ENCODE results near the gene ABHD17A.
A peak's percentile ranks its signal among the peaks of the same experiment; 100 is the strongest.
"Not testable (repeated sequence)": the region's sequence is repeated elsewhere in the genome, so short reads cannot be mapped to it uniquely, and the experiment has no call there.

ABHD17A gene

GRCh38 chr19:1886360-1886759, 1.1 kb upstream of the ABHD17A start:
- not testable (repeated sequence) for H3K14ac ChIP-seq (ENCODE audit: low read length); H4K8ac ChIP-seq (ENCODE audit: low read depth, low read length); H3K9me3 ChIP-seq (replicated peaks in 1 of 2; ENCODE audit: control insufficient read depth in 2 of 2, insufficient read depth in 1 of 2, low read depth in 1 of 2, low read length in 2 of 2); H4K91ac ChIP-seq (ENCODE audit: low read depth, low read length, poor library complexity); H3K27ac ChIP-seq (replicated peaks; ENCODE audit: low read length); H3K4me2 ChIP-seq (ENCODE audit: insufficient read depth, low read length, poor library complexity, severe bottlenecking); H2BK5ac ChIP-seq (ENCODE audit: low read length); H2AFZ ChIP-seq (ENCODE audit: low read length); H3K4me3 ChIP-seq (ENCODE audit: low read length in 2 of 2); H2BK120ac ChIP-seq (ENCODE audit: low read depth, low read length); H3K36me3 ChIP-seq (replicated peaks in 1 of 2; ENCODE audit: control insufficient read depth in 2 of 2, insufficient read depth in 2 of 2, low read length in 2 of 2); H2BK12ac ChIP-seq (ENCODE audit: low read length); H3K18ac ChIP-seq (ENCODE audit: low read length); H3K4ac ChIP-seq (ENCODE audit: low read length); H3K9ac ChIP-seq (ENCODE audit: low read depth, low read length, poor library complexity); H2BK15ac ChIP-seq (ENCODE audit: low read length); H3K23ac ChIP-seq (ENCODE audit: low read depth, low read length, poor library complexity); DNase-seq (ENCODE audit: low spot score); H2AK5ac ChIP-seq (ENCODE audit: low read depth, low read length); H3K27me3 ChIP-seq (ENCODE audit: control insufficient read depth in 3 of 3, insufficient read depth in 3 of 3, low read depth in 1 of 3, low read length in 3 of 3)
- Histone ChIP-seq H3K4me1 (ENCODE audit: control insufficient read depth in 2 of 2, insufficient read depth in 1 of 2, low read depth in 1 of 2, low read length in 2 of 2) (peaks cover 17 to 30% of the 10 kb centered on the region in 2 donors), H3K79me1 (ENCODE audit: low read depth, low read length) (peaks cover 19% of the 10 kb centered on the region)
- WGBS, 2 donors (ENCODE audit: extremely low coverage in 2 of 2, insufficient read length in 2 of 2, insufficient replicate concordance in 1 of 2), result no CpG with 5 or more reads among the region's 15 CpGs

GRCh38 chr19:1884719-1885334, 469 bp downstream of the ABHD17A start:
- Histone ChIP-seq H2BK15ac (ENCODE audit: low read length) (no peak overlapping the region), H3K27ac (replicated peaks; ENCODE audit: low read length) (no peak overlapping the region), H3K27me3 (ENCODE audit: control insufficient read depth in 3 of 3, insufficient read depth in 3 of 3, low read depth in 1 of 3, low read length in 3 of 3) (no peaks in the 10 kb centered on the region), H4K8ac (ENCODE audit: low read depth, low read length) (no peak overlapping the region), H3K36me3 (replicated peaks in 1 of 2; ENCODE audit: control insufficient read depth in 2 of 2, insufficient read depth in 2 of 2, low read length in 2 of 2) (peaks cover 0 to 6% of the 10 kb centered on the region in 2 donors), H4K91ac (ENCODE audit: low read depth, low read length, poor library complexity) (no peak overlapping the region), H2AK5ac (ENCODE audit: low read depth, low read length) (peak overlapping the region; percentile 40), H3K79me1 (ENCODE audit: low read depth, low read length) (peaks cover 21% of the 10 kb centered on the region), H3K18ac (ENCODE audit: low read length) (peak overlapping the region; percentile 65), H2AFZ (ENCODE audit: low read length) (no peak overlapping the region), H3K9me3 (replicated peaks in 1 of 2; ENCODE audit: control insufficient read depth in 2 of 2, insufficient read depth in 1 of 2, low read depth in 1 of 2, low read length in 2 of 2) (no peaks in the 10 kb centered on the region), H2BK120ac (ENCODE audit: low read depth, low read length) (no peak overlapping the region), H3K23ac (ENCODE audit: low read depth, low read length, poor library complexity) (peak overlapping the region; percentile 22), H2BK5ac (ENCODE audit: low read length) (peak overlapping the region; percentile 60), H3K14ac (ENCODE audit: low read length) (peak overlapping the region; percentile 89), H2BK12ac (ENCODE audit: low read length) (no peak overlapping the region), H3K4me3 (ENCODE audit: low read length in 2 of 2) (peak overlapping the region; percentile 84 to 99), H3K9ac (ENCODE audit: low read depth, low read length, poor library complexity) (peak overlapping the region; percentile 95), H3K4me2 (ENCODE audit: insufficient read depth, low read length, poor library complexity, severe bottlenecking) (peak overlapping the region; percentile 96), H3K4me1 (ENCODE audit: control insufficient read depth in 2 of 2, insufficient read depth in 1 of 2, low read depth in 1 of 2, low read length in 2 of 2) (peaks cover 17 to 30% of the 10 kb centered on the region in 2 donors), H3K4ac (ENCODE audit: low read length) (no peak overlapping the region)
- whole genome bisulfite sequencing, 2 donors (ENCODE audit: extremely low coverage in 2 of 2, insufficient read length in 2 of 2, insufficient replicate concordance in 1 of 2), result no CpG with 5 or more reads among the region's 56 CpGs
- DNase-seq (ENCODE audit: low spot score), result no peak

GRCh38 chr19:1884291-1884718, 991 bp downstream of the ABHD17A start:
- peak overlapping the region; percentile 57 for H3K14ac ChIP-seq (ENCODE audit: low read length)
- no peak overlapping the region for H3K27ac ChIP-seq (replicated peaks; ENCODE audit: low read length)
- H3K9ac ChIP-seq (ENCODE audit: low read depth, low read length, poor library complexity), result peak overlapping the region; percentile 95
- peak overlapping the region; percentile 60 for H2BK5ac ChIP-seq (ENCODE audit: low read length)
- no CpG with 5 or more reads among the region's 11 CpGs for WGBS, 2 donors (ENCODE audit: extremely low coverage in 2 of 2, insufficient read length in 2 of 2, insufficient replicate concordance in 1 of 2)
- no peak overlapping the region for H3K4ac ChIP-seq (ENCODE audit: low read length)
- H2BK12ac ChIP-seq (ENCODE audit: low read length), result no peak overlapping the region
- H2BK120ac ChIP-seq (ENCODE audit: low read depth, low read length), result no peak overlapping the region
- peak overlapping the region; percentile 22 for H3K23ac ChIP-seq (ENCODE audit: low read depth, low read length, poor library complexity)
- H2AK5ac ChIP-seq (ENCODE audit: low read depth, low read length), result no peak overlapping the region
- no peak overlapping the region for H2AFZ ChIP-seq (ENCODE audit: low read length)
- peaks cover 0 to 6% of the 10 kb centered on the region in 2 donors for H3K36me3 ChIP-seq (replicated peaks in 1 of 2; ENCODE audit: control insufficient read depth in 2 of 2, insufficient read depth in 2 of 2, low read length in 2 of 2)
- peaks cover 21% of the 10 kb centered on the region for H3K79me1 ChIP-seq (ENCODE audit: low read depth, low read length)
- no peak overlapping the region for H2BK15ac ChIP-seq (ENCODE audit: low read length)
- no peaks in the 10 kb centered on the region for H3K27me3 ChIP-seq (ENCODE audit: control insufficient read depth in 3 of 3, insufficient read depth in 3 of 3, low read depth in 1 of 3, low read length in 3 of 3)
- no peaks in the 10 kb centered on the region for H3K9me3 ChIP-seq (replicated peaks in 1 of 2; ENCODE audit: control insufficient read depth in 2 of 2, insufficient read depth in 1 of 2, low read depth in 1 of 2, low read length in 2 of 2)
- no peak overlapping the region for H4K8ac ChIP-seq (ENCODE audit: low read depth, low read length)
- H3K4me2 ChIP-seq (ENCODE audit: insufficient read depth, low read length, poor library complexity, severe bottlenecking), result peak overlapping the region; percentile 96
- H3K18ac ChIP-seq (ENCODE audit: low read length), result no peak overlapping the region
- H3K4me3 ChIP-seq (ENCODE audit: low read length in 2 of 2), result peak overlapping the region; percentile 84 to 99
- H4K91ac ChIP-seq (ENCODE audit: low read depth, low read length, poor library complexity), result no peak overlapping the region
- no peak for DNase-seq (ENCODE audit: low spot score)
- H3K4me1 ChIP-seq (ENCODE audit: control insufficient read depth in 2 of 2, insufficient read depth in 1 of 2, low read depth in 1 of 2, low read length in 2 of 2), result peaks cover 17 to 30% of the 10 kb centered on the region in 2 donors

GRCh38 chr19:1883784-1884183, 1.5 kb downstream of the ABHD17A start:
- no peak overlapping the region for H2AFZ ChIP-seq (ENCODE audit: low read length)
- peak overlapping the region; percentile 96 for H3K4me2 ChIP-seq (ENCODE audit: insufficient read depth, low read length, poor library complexity, severe bottlenecking)
- peak overlapping the region; percentile 84 to 99 for H3K4me3 ChIP-seq (ENCODE audit: low read length in 2 of 2)
- H3K9me3 ChIP-seq (replicated peaks in 1 of 2; ENCODE audit: control insufficient read depth in 2 of 2, insufficient read depth in 1 of 2, low read depth in 1 of 2, low read length in 2 of 2), result no peaks in the 10 kb centered on the region
- no peak overlapping the region for H3K4ac ChIP-seq (ENCODE audit: low read length)
- H3K79me1 ChIP-seq (ENCODE audit: low read depth, low read length), result peaks cover 21% of the 10 kb centered on the region
- no peak overlapping the region for H3K9ac ChIP-seq (ENCODE audit: low read depth, low read length, poor library complexity)
- no peak overlapping the region for H4K8ac ChIP-seq (ENCODE audit: low read depth, low read length)
- no peak overlapping the region for H3K27ac ChIP-seq (replicated peaks; ENCODE audit: low read length)
- H3K4me1 ChIP-seq (ENCODE audit: control insufficient read depth in 2 of 2, insufficient read depth in 1 of 2, low read depth in 1 of 2, low read length in 2 of 2), result peaks cover 17 to 30% of the 10 kb centered on the region in 2 donors
- H2BK12ac ChIP-seq (ENCODE audit: low read length), result no peak overlapping the region
- no peak overlapping the region for H2BK5ac ChIP-seq (ENCODE audit: low read length)
- no peak overlapping the region for H2BK15ac ChIP-seq (ENCODE audit: low read length)
- H2BK120ac ChIP-seq (ENCODE audit: low read depth, low read length), result no peak overlapping the region
- H4K91ac ChIP-seq (ENCODE audit: low read depth, low read length, poor library complexity), result no peak overlapping the region
- no peak overlapping the region for H2AK5ac ChIP-seq (ENCODE audit: low read depth, low read length)
- no peak for DNase-seq (ENCODE audit: low spot score)
- peaks cover 0 to 6% of the 10 kb centered on the region in 2 donors for H3K36me3 ChIP-seq (replicated peaks in 1 of 2; ENCODE audit: control insufficient read depth in 2 of 2, insufficient read depth in 2 of 2, low read length in 2 of 2)
- no peak overlapping the region for H3K23ac ChIP-seq (ENCODE audit: low read depth, low read length, poor library complexity)
- H3K27me3 ChIP-seq (ENCODE audit: control insufficient read depth in 3 of 3, insufficient read depth in 3 of 3, low read depth in 1 of 3, low read length in 3 of 3), result no peaks in the 10 kb centered on the region
- H3K14ac ChIP-seq (ENCODE audit: low read length), result no peak overlapping the region
- no CpG with 5 or more reads among the region's 8 CpGs for WGBS, 2 donors (ENCODE audit: extremely low coverage in 2 of 2, insufficient read length in 2 of 2, insufficient replicate concordance in 1 of 2)
- H3K18ac ChIP-seq (ENCODE audit: low read length), result no peak overlapping the region
